RWPE1 (cell line): ENCODE results near the gene NT5C2.

ENCODE experiments used
- CTCF ChIA-PET: fragments of 350-600 bp; sonication (Branson Sonifier 250); formaldehyde crosslinking; extraction: SDS; loops from one replicate; lab custom pipeline; 2021; lab: Yijun Ruan, JAX
- POLR2A ChIA-PET: fragments of 400-600 bp; formaldehyde crosslinking; extraction: SDS; loops from one replicate; lab custom pipeline; 2020; ENCODE audit warnings: antibody characterized with exemption; ENCODE audit not compliant: low non-redundant PET; lab: Yijun Ruan, JAX
- DNase-seq: peaks from one replicate; pipeline ENCODE4 v3.0.0; 2012; ENCODE audit warnings: low spot score
- H3K27ac ChIP-seq: fragments of 450-650 bp; 2 replicates; pipeline ENCODE4 v1.5.1; 2017
- CTCF ChIP-seq: fragments of 450-650 bp; conservative IDR thresholded peaks from 2 replicates; pipeline ENCODE4 v1.5.1; 2017; ENCODE audit warnings: low read depth, mild to moderate bottlenecking

The NT5C2 gene

GRCh38 chr10:103058034-103058433 lies 135.0 kb downstream of the NT5C2 start:
- no peak overlapping the region for H3K27ac ChIP-seq
- no peak for TF ChIP-seq CTCF
- POLR2A ChIA-PET = interaction anchor here (1.1 kb wide), 1 partner anchor 141 kb away, joined by 3 read pairs; no protein-coding TSS in a partner anchor
- CTCF ChIA-PET = no interaction called here
- DNase-seq = no peak

GRCh38 chr10:103055105-103055504 lies 138.0 kb downstream of the NT5C2 start:
- ChIA-PET CTCF (interaction anchor here (0.7 to 1.3 kb wide), 3 partner anchors 12 to 138 kb away, joined by 3 to 8 read pairs (median 4); no protein-coding TSS in a partner anchor), POLR2A (no interaction called here)
- no peak for DNase-seq
- no peak overlapping the region for H3K27ac ChIP-seq
- no peak for TF ChIP-seq CTCF

DNA sequence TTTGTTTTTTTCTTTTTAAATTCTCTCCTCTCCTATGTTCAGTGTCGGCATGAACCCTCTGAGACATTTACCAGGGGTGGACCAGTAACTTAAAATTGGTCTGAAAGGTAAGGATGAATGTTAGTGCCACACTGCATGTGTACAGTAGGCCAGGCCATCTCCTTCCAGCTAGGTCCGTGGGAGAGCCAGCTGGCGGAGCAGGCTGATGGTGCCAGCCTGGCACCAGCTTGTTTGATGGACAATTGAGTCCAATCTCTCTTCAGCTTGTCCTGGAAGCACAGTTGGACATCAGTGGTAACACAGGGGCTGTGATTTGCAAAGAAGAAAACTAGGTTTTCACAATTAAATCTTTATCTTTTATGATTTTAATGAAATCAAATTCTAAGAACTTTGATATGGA lies 138.5 kb downstream of the NT5C2 start:
- H3K27ac ChIP-seq = no peak overlapping the region
- no peak for TF ChIP-seq CTCF
- ChIA-PET CTCF (interaction anchor here (0.7 to 1.3 kb wide), 3 partner anchors 12 to 361 kb away, joined by 4 to 8 read pairs (median 5); no protein-coding TSS in a partner anchor), POLR2A (no interaction called here)
- no peak for DNase-seq

GRCh38 chr10:103053659-103054581 lies 139.2 kb downstream of the NT5C2 start:
- ChIA-PET CTCF (interaction anchor here (0.7 to 1.3 kb wide), 3 partner anchors 137 to 361 kb away, joined by 3 to 8 read pairs (median 5); no protein-coding TSS in a partner anchor), POLR2A (no interaction called here)
- TF ChIP-seq CTCF = 0 out of 2 replicates have a peak, but pooled peaks have one; percentile 27
- H3K27ac ChIP-seq = no peak overlapping the region
- peak; percentile 11 for DNase-seq

GRCh38 chr10:103049237-103049636 lies 143.8 kb downstream of the NT5C2 start:
- POLR2A ChIA-PET = no interaction called here
- no peak for TF ChIP-seq CTCF
- CTCF ChIA-PET = no interaction called here
- no peak overlapping the region for H3K27ac ChIP-seq
- DNase-seq = no peak

GRCh38 chr10:103047381-103047780 lies 145.7 kb downstream of the NT5C2 start:
- H3K27ac ChIP-seq = no peak overlapping the region
- ChIA-PET POLR2A (no interaction called here), CTCF (no interaction called here)
- TF ChIP-seq CTCF = no peak
- no peak for DNase-seq
